GM12878 (cell line): Measurements from ENCODE around the gene TCOF1. TPM values are rescaled to one million over a fixed set of nuclear protein-coding genes. Genes with fewer than 3 reads are reported as not detected.

ENCODE experiments used
- ATAC-seq: fragments of 200-7000 bp; cut with Tn5 transposase; 3 replicates; pipeline ENCODE4 v1.9.1; 2020; ENCODE audit warnings: mild to moderate bottlenecking, moderate library complexity
- BruUV-seq: library from RNA; stranded (reverse); fragments of 400-500 nt; replicated peaks from 2 replicates; lab custom pipeline; 2021; lab: Mats Ljungman, UMichigan
- CTCF ChIA-PET: fragments of 300-600 bp; sonication (Branson Sonifier 250); formaldehyde crosslinking; extraction: SDS; loops from one replicate; lab custom pipeline; 2021; ENCODE audit warnings: inconsistent platforms; lab: Yijun Ruan, JAX
- POLR2A ChIA-PET: fragments of 350-600 bp; formaldehyde crosslinking; extraction: SDS; loops from one replicate; lab custom pipeline; 2021; ENCODE audit warnings: inconsistent platforms; lab: Charles Lee
- RAD21 ChIA-PET: fragments of 300-600 bp; sonication (Branson Sonifier 250); formaldehyde crosslinking; loops from one replicate; lab custom pipeline; 2023; ENCODE audit warnings: antibody characterized with exemption; ENCODE audit not compliant: unreplicated experiment; lab: Charles Lee
- SMC1A ChIA-PET: fragments of 300-600 bp; sonication (Branson Sonifier 250); formaldehyde crosslinking; loops from one replicate; lab custom pipeline; 2023; ENCODE audit not compliant: unreplicated experiment, uncharacterized antibody; lab: Charles Lee
- DNase-seq: peaks from one replicate; pipeline ENCODE4 v3.0.0-alpha.2; 2011; ENCODE audit warnings: low read depth, low spot score
- FAIRE-seq: peaks from 3 replicates; lab custom pipeline; 2011; peaks lifted over from hg19 to GRCh38; lab: Jason Lieb, UNC
- H2AFZ ChIP-seq: 2 replicates; pipeline ENCODE4 v1.6.0; 2011; ENCODE audit warnings: low read depth, low read length, control low read depth; ENCODE audit not compliant: control insufficient read depth
- H3K27ac ChIP-seq: 2 replicates; pipeline ENCODE4 v1.5.1; 2011; ENCODE audit warnings: control low read depth; ENCODE audit not compliant: control insufficient read depth, insufficient read depth
- H3K27me3 ChIP-seq, 2 experiments: replicated peaks in 1 of 2; 2 replicates each; pipeline versions ENCODE4 v1.6.0 to v1.6.1; 2011; ENCODE audit warnings: low read length in 1 of 2; ENCODE audit not compliant: control insufficient read depth in 2 of 2, insufficient read depth in 2 of 2
- H3K36me3 ChIP-seq, 2 experiments: 2 replicates each; pipeline ENCODE4 v1.5.1; 2011; ENCODE audit warnings: low read length in 1 of 2; ENCODE audit not compliant: control insufficient read depth in 2 of 2, insufficient read depth in 2 of 2
- H3K4me1 ChIP-seq: 2 replicates; pipeline ENCODE4 v1.6.1; 2011; ENCODE audit warnings: mild to moderate bottlenecking, low read length, moderate library complexity, mixed read lengths; ENCODE audit not compliant: control insufficient read depth, insufficient read depth
- H3K4me2 ChIP-seq: 2 replicates; pipeline ENCODE4 v1.6.0; 2011; ENCODE audit warnings: control low read depth; ENCODE audit not compliant: control insufficient read depth, insufficient read depth
- H3K4me3 ChIP-seq: fragments of 200-600 bp; sonication (generic); 2 replicates; pipeline ENCODE4 v1.5.1; 2016
- H3K79me2 ChIP-seq: 2 replicates; pipeline ENCODE4 v1.6.0; 2011; ENCODE audit warnings: low read length; ENCODE audit not compliant: control insufficient read depth, insufficient read depth
- H3K9ac ChIP-seq: 2 replicates; pipeline ENCODE4 v1.8.0; 2011; ENCODE audit warnings: low read length, control low read depth, mixed read lengths; ENCODE audit not compliant: control insufficient read depth, insufficient read depth
- H3K9me3 ChIP-seq: replicated peaks from 3 replicates; pipeline ENCODE4 v1.5.1; 2011; ENCODE audit warnings: mild to moderate bottlenecking, low read length; ENCODE audit not compliant: control insufficient read depth, insufficient read depth
- H4K20me1 ChIP-seq: 2 replicates; pipeline ENCODE4 v1.6.0; 2011; ENCODE audit not compliant: control insufficient read depth, insufficient read depth
- BMI1 ChIP-seq: fragments of 450-650 bp; IDR thresholded peaks from 2 replicates; pipeline ENCODE4 v1.6.1; 2016; ENCODE audit warnings: mild to moderate bottlenecking, moderate library complexity, borderline replicate concordance
- ESRRA ChIP-seq: IDR thresholded peaks from 2 replicates; pipeline ENCODE4 v1.6.1; 2012; ENCODE audit warnings: mild to moderate bottlenecking, low read length, improper control_type of control experiment
- FOS ChIP-seq: IDR thresholded peaks from 3 replicates; pipeline ENCODE4 v1.6.1; 2011; ENCODE audit warnings: borderline replicate concordance; ENCODE audit not compliant: insufficient read length; ENCODE audit errors: extremely low read depth
- IKZF1 ChIP-seq: fragments of 450-650 bp; conservative IDR thresholded peaks from 2 replicates; pipeline ENCODE4 v1.6.1; 2017; ENCODE audit warnings: antibody characterized with exemption, mild to moderate bottlenecking
- IRF4 ChIP-seq: IDR thresholded peaks from 2 replicates; pipeline ENCODE4 v1.6.1; 2011; ENCODE audit warnings: low read depth, low read length
- NFYA ChIP-seq: IDR thresholded peaks from 2 replicates; pipeline ENCODE4 v1.6.1; 2011; ENCODE audit warnings: low read depth, mild to moderate bottlenecking, low read length, improper control_type of control experiment, borderline replicate concordance
- PAX5 ChIP-seq: IDR thresholded peaks from 2 replicates; pipeline ENCODE4 v1.6.1; 2011; ENCODE audit warnings: low read depth, low read length, borderline replicate concordance
- PAX8 ChIP-seq: fragments of 450-650 bp; IDR thresholded peaks from 2 replicates; pipeline ENCODE4 v1.6.1; 2017; ENCODE audit warnings: mild to moderate bottlenecking, moderate library complexity
- POLR2A ChIP-seq: IDR thresholded peaks from 2 replicates; pipeline ENCODE4 v1.6.1; 2011; ENCODE audit warnings: low read depth, mild to moderate bottlenecking, low read length
- RAD51 ChIP-seq: fragments of 450-650 bp; IDR thresholded peaks from 2 replicates; pipeline ENCODE4 v1.6.1; 2016; ENCODE audit warnings: moderate library complexity, mild to moderate bottlenecking, inconsistent platforms
- SIX5 ChIP-seq: IDR thresholded peaks from 2 replicates; pipeline ENCODE4 v1.6.1; 2011; ENCODE audit warnings: mild to moderate bottlenecking, low read depth, low read length, moderate library complexity; ENCODE audit not compliant: severe bottlenecking
- TCF12 ChIP-seq: IDR thresholded peaks from 2 replicates; pipeline ENCODE4 v1.6.1; 2011; ENCODE audit warnings: low read depth, mild to moderate bottlenecking, low read length
- YBX1 ChIP-seq: fragments of 450-650 bp; IDR thresholded peaks from 2 replicates; pipeline ENCODE4 v1.6.1; 2016; ENCODE audit warnings: antibody characterized with exemption
- YY1 ChIP-seq: IDR thresholded peaks from 2 replicates; pipeline ENCODE4 v1.6.1; 2011; ENCODE audit warnings: low read depth, mild to moderate bottlenecking, low read length
- WGBS: methylation state at CpG from one replicate; pipeline ENCODE4 v1.1.6; 2016; ENCODE audit warnings: low lambda C conversion rate; ENCODE audit not compliant: insufficient replicate concordance, insufficient coverage; ENCODE audit errors: missing lambda C conversion rate; 5-methylcytosine and 5-hydroxymethylcytosine counted together
- in situ Hi-C: fragments of 300-500 bp; cut with MboI; formaldehyde crosslinking; loops from 9 replicates; pipeline ENCODE4 v1.14.3; 2018; ENCODE audit warnings: mixed read lengths
- intact Hi-C: fragments of 100-400 bp; cut with micrococcal nuclease; formaldehyde crosslinking; loops from one replicate; pipeline ENCODE4 v1.14.2; 2022; ENCODE audit not compliant: unreplicated experiment
- polyA plus RNA-seq, 11 experiments: library from polyadenylated mRNA; depleted of rRNA in 4 of 11; unstranded in 6 of 11; stranded (reverse) in 5 of 11; fragments of >200 nt; fragmentation: Nextera tagmentation in 4 of 11; fragmentation: Illumina TruSeq in 1 of 11; extraction: Ambion mirVana in 4 of 11; extraction: Trizol in 1 of 11; gene quantifications; 1 replicate in 1 of 11; 2 replicates in 10 of 11; pipeline versions ENCODE4 v1.2.1 to v1.2.3, GENCODE V29; 2011 to 2016; ENCODE audit warnings: inconsistent platforms in 2 of 11, missing spikeins in 2 of 11, low read depth in 1 of 11
- total RNA-seq, 4 experiments: library from RNA; depleted of rRNA in 3 of 4; stranded (reverse); fragments of >200 nt in 3 of 4; fragmentation: Illumina TruSeq in 1 of 4; extraction: Trizol in 1 of 4; gene quantifications; 2 replicates each; pipeline versions ENCODE4 v1.2.1 to v1.2.3, GENCODE V29; 2013 to 2021
- TF ChIP-seq, protein P1 (sequence below): fragments of 450-650 bp; IDR thresholded peaks from 2 replicates; pipeline ENCODE4 v1.6.1; 2017; ENCODE audit warnings: mild to moderate bottlenecking, moderate library complexity
- TF ChIP-seq, protein P2 (sequence below): IDR thresholded peaks from 2 replicates; pipeline ENCODE4 v1.6.1; 2011; ENCODE audit warnings: borderline replicate concordance, low read depth, mild to moderate bottlenecking, moderate library complexity, mixed read lengths, low read length; ENCODE audit not compliant: insufficient read depth; ENCODE audit errors: extremely low read length
- TF ChIP-seq, protein P3 (sequence below): IDR thresholded peaks from 2 replicates; pipeline ENCODE4 v1.6.1; 2011; ENCODE audit warnings: low read depth, low read length, improper control_type of control experiment, borderline replicate concordance

The TCOF1 gene
- total and polyA plus RNA-seq, 10 of the 15 experiments (the other 5 are each of a cell fraction or from before 2014, with no cell fraction given), result 8.7 to 83.9 (median 38.9) TPM

DNA sequence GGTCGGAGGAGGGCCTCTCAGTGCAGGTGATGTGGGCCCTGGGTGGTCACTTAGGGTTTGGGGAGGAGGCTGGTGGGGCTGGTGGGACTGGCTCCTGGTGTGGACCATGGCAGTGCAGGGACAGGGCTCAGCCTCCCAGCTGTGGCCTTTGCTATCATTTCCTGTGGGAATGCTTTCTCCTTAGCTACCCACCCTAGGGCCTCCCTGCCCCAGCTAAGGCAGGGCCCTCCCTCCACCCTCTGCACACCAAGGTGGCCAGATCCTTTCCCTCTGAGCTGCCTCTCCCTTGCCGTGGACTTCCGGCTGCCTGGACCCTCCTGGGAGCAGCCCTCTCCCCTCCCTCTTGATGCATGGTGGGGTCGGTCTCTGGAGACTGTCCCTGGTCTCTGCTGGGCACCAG, 32.1 kb upstream of the TCOF1 start (continued):
- TF ChIP-seq PAX5 (no peak), ESRRA (no peak)
- TF ChIP-seq, protein P1, sequence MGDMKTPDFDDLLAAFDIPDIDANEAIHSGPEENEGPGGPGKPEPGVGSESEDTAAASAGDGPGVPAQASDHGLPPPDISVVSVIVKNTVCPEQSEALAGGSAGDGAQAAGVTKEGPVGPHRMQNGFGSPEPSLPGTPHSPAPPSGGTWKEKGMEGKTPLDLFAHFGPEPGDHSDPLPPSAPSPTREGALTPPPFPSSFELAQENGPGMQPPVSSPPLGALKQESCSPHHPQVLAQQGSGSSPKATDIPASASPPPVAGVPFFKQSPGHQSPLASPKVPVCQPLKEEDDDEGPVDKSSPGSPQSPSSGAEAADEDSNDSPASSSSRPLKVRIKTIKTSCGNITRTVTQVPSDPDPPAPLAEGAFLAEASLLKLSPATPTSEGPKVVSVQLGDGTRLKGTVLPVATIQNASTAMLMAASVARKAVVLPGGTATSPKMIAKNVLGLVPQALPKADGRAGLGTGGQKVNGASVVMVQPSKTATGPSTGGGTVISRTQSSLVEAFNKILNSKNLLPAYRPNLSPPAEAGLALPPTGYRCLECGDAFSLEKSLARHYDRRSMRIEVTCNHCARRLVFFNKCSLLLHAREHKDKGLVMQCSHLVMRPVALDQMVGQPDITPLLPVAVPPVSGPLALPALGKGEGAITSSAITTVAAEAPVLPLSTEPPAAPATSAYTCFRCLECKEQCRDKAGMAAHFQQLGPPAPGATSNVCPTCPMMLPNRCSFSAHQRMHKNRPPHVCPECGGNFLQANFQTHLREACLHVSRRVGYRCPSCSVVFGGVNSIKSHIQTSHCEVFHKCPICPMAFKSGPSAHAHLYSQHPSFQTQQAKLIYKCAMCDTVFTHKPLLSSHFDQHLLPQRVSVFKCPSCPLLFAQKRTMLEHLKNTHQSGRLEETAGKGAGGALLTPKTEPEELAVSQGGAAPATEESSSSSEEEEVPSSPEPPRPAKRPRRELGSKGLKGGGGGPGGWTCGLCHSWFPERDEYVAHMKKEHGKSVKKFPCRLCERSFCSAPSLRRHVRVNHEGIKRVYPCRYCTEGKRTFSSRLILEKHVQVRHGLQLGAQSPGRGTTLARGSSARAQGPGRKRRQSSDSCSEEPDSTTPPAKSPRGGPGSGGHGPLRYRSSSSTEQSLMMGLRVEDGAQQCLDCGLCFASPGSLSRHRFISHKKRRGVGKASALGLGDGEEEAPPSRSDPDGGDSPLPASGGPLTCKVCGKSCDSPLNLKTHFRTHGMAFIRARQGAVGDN, result no peak

DNA sequence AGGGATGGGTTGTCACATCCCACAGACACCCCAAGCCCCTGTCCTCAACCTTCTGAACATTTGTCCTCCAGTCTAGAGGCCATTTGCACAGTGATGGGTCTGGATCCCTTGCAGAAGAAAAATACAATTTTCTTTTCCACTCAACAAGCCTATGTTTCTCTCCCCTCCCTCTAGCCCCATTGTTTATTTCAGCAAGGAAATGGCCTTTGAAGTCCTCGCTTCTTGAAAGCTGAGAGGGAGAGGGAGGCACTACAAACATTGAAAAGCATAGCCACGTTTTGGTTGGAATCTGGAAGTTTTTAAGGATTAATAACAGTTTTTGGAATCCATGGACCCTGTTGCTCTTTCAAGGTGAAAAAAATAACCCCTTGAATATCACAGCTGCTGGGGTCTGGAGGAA, 30.8 kb upstream of the TCOF1 start:
- FAIRE-seq (no peak), ATAC-seq (no peak), DNase-seq (no peak)
- CTCF ChIA-PET, result interaction anchor here (1.3 kb wide), 1 partner anchor 22 kb away, joined by 3 read pairs; no protein-coding TSS in a partner anchor
- Histone ChIP-seq H3K27ac (no peak overlapping the region), H2AFZ (no peak overlapping the region), H3K9ac (no peak overlapping the region), H3K36me3 (no peaks in the 10 kb centered on the region), H3K79me2 (no peaks in the 10 kb centered on the region), H3K4me1 (no peaks in the 10 kb centered on the region), H3K27me3 (no peaks in the 10 kb centered on the region; a peak in 2 of 4 replicates), H3K4me2 (no peak overlapping the region), H3K4me3 (no peak overlapping the region), H4K20me1 (no peaks in the 10 kb centered on the region), H3K9me3 (no peaks in the 10 kb centered on the region)
- intact Hi-C loops, result no loop called here
- 4% methylated on average over 2 of the region's 2 CpGs for WGBS
- in situ Hi-C loops, result no loop called here
- SMC1A ChIA-PET, result no interaction called here
- POLR2A ChIA-PET, result no interaction called here
- BruUV-seq, result no TSS peak
- RAD21 ChIA-PET, result no interaction called here
- TF ChIP-seq, protein P2, sequence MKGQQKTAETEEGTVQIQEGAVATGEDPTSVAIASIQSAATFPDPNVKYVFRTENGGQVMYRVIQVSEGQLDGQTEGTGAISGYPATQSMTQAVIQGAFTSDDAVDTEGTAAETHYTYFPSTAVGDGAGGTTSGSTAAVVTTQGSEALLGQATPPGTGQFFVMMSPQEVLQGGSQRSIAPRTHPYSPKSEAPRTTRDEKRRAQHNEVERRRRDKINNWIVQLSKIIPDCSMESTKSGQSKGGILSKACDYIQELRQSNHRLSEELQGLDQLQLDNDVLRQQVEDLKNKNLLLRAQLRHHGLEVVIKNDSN, result no peak
- TF ChIP-seq YY1 (no peak), YBX1 (no peak), FOS (no peak), NFYA (no peak), IRF4 (no peak), TCF12 (no peak), PAX8 (no peak), POLR2A (no peak), SIX5 (no peak), BMI1 (no peak), IKZF1 (no peak), RAD51 (no peak)
- TF ChIP-seq, protein P3, sequence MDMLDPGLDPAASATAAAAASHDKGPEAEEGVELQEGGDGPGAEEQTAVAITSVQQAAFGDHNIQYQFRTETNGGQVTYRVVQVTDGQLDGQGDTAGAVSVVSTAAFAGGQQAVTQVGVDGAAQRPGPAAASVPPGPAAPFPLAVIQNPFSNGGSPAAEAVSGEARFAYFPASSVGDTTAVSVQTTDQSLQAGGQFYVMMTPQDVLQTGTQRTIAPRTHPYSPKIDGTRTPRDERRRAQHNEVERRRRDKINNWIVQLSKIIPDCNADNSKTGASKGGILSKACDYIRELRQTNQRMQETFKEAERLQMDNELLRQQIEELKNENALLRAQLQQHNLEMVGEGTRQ, result no peak
